Activated T-helper 1 cell treated with anti-CD3 and anti-CD28 coated beads, Interleukin-2, amount 50 U/mL, for 16 hours (primary cell): Measurements from ENCODE around the gene KLHL36.
A peak's percentile ranks its signal among the peaks of the same experiment; 100 is the strongest.
"Not testable (repeated sequence)": the region's sequence is repeated elsewhere in the genome, so short reads cannot be mapped to it uniquely, and the experiment has no call there.

Experiments used
- DNase-seq, 2 donors: peaks; one replicate each; pipeline ENCODE4 v3.0.0-alpha.2; 2020; ENCODE audit warnings: low read depth in 1 of 2, low spot score in 1 of 2

KLHL36 gene

DNA sequence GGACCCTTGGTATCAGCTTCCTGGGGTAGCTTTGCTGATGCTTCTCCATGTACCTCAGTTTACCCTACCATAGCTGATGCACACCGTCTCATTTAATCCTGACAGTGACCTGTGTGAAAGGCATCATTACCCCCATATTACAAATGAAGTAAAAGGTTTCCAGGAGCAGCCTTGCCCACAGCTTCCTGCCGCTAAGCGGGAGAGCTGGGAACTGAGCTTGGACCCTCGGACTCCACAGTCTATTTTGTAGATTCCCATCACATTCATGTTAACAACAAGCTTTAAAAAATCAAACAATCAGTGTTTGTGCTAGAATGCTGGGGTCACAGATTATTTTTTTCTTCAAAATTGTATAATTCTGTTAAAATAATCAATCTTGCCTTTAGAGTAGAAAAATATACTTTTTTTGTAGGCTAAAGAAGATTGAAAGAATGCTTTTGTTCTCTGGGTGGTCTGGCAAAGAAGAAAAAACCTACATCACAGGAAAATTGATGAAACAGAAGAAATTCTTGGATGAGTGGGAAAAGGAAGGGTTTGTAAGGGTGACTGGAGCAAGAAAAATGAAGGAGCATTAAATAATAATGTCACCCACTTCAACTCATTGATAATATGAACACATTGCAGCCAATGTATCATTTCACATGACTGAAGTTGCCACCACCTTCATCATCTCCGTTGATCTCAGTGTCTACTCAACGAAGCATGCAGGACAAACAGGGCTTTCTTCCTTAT is 41.9 kb downstream of the KLHL36 start:
- DNase-seq: no peak

DNA sequence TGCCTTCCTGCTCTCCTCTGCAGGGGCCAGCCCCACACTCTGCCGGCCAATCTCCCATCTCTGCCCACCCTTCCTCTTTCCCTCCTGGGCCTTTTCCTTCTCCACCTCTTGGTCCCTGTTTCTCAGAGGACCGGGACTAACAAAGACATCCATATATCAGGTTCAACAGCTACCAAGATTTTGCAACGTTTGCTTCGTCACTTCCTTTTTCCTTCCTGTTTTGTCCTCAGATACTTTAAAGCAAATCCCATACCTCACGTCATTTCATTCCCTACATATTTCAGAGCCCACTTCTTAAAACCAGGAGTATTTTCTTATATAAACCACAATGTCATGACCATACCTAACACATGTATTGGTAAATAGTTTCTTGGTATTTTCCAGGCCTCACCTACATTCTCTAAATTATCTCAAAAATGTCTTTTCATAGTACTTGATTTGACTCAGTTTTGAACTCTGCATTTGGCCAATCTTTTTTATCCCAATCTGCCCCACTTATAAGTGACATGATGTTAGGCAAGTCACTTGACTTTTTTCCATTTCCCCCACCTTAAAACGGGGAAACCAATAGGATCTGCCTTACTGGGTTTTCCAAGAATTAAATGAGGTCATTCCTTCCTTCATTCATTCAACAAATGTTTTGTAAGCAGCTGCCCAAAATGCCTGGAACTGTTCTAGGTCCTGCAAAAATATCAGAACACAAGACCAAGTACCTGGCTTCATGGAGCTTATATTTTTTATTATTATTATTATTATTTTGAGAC is 44.3 kb downstream of the KLHL36 start:
- DNase-seq: no peak

DNA sequence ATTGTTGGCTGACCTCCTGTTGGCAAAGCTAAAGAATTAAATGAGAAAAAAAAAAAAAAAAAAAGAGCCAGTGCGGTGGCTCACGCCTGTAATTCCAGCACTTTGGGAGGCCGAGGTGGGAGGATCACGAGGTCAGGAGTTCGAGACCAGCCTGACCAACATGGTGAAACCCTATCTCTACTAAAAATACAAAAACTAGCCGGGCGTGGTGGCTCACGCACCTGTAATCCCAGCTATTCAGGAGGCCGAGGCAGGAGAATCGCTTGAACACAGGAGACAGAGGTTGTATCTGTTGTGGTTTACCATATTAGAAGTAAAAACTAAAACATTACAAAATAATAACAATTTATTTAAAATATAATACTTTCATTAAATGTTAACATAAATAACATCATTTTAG is 45.6 kb downstream of the KLHL36 start:
- not testable (repeated sequence) for DNase-seq

DNA sequence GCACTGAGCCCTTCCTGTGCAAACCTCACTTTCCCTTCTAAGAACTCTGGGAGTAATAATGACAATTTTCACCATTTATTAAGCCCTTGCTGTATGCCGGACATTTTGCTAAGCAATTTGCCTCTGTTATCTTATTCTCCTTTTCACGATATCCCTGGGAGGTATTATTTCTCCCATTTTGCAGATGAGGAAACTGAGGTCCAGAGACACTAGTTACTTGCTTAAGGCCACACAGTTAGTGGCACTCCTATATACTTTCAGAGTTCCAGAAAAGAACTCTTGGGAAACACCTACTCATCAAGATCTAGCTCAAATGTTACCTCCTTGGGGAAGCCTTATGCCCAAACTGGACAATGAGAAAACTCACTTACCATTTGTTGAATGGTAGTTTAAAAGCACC is 46.7 kb downstream of the KLHL36 start:
- no peak for DNase-seq

DNA sequence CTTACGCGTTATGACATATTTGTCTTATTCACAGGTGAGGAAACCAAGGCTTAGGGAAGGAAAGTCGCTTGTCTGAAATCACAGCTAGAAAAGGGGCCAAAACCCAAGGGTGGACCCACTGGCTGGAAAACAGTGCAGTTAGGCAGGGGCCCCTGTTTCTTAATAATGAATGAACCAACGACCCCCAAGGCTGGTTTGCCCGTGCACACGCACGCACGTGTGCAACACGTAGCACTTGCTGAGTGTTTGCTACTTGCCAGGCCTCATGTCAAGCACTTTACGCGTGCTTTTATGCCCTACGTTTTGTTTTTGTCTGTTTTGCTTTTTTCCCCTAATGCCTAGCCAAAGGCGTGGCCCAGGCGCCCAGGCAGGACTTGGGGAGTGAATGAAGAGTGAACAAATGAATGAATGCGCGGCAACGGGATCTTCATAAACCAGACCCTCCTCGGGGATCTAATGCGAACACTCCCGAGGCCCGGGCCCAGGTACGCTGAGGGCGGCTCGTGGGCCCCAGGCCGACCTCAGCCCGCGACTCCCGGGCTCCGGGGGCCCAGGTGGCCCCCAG is 50.9 kb downstream of the KLHL36 start:
- DNase-seq: no peak

DNA sequence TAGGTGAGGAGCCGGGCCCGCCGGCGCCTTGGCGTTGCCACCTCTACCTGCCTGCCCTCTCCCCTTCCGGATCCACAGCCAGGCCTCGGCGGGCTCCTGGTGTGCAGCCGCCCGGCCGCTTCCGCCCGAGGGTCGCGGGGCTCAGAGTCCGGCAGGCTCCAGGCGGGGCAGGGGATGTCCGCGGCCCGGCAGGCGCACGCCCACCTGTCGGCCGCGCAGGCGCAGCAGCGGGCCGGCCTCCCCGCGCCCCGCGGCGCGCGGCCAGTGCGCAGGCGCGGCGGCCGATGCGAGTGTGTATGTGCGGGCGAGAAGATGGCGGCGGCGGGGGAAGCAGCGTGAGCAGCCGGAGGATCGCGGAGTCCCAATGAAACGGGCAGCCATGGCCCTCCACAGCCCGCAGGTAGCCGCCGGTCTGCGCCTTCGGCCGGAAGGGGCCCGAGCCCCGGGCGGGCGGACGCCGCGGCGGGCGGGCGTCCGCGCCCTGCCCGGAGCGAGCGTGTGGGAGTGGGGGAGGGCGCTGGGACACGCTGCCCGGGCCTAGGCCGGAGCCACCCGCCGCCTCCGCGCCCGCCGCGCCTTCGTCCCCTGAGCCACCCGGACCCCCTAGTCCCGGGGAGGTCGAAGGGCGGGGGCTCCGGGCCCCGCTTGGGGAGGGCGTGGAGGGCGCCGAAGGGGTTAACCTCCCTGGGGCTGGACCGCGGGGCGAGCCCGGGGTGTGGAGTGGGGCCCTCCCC is 51.6 kb downstream of the KLHL36 start, which contains the start of gene USP10:
Gene USP10, plus strand, starts transcription at position 289 of the 734 bp plus-strand sequence. Its CDS starts 91 bp downstream, at position 380.
- DNase-seq: peak; percentile 59 to 81

DNA sequence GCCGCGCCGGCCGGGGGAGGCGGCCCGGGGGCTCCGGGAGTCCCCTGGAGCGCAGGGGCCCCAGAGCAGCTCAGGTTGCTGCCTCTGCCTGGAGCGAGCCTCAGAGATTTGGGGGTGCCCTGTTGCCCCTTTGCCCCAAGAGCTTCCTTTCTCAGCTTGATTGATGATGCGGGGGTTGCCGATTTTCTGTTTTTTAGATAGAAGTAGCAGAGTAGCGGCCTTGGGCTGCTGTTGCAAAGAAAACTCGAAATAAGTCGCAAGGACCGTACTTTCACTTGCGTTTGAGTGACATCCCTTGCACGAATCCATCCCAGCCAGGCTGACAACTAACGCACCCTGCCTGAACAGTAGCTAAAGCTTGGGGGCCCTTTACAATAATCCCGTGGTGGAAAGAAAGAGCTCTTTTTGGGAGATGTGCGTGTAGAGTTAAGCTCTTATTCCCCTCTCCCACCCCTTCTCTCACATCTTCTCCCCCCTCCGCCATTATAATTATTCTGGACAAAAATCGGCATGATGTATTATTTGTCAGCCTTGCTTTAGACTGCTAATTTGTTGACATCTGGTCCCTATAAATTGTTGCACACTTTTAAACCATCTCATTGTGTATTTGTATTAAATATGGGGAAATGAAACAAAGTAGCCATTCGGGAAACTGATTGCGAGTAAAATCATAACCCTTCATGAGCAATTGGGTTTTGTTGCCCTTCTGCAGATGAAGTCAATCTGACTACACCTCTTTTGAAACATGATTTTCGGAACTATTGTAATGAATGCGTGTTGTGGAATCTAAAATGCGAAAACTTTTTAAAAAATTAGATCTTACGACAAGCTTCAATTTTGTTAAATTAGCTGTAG is 52.4 kb downstream of the KLHL36 start:
- peak; percentile 7 to 20 for DNase-seq

DNA sequence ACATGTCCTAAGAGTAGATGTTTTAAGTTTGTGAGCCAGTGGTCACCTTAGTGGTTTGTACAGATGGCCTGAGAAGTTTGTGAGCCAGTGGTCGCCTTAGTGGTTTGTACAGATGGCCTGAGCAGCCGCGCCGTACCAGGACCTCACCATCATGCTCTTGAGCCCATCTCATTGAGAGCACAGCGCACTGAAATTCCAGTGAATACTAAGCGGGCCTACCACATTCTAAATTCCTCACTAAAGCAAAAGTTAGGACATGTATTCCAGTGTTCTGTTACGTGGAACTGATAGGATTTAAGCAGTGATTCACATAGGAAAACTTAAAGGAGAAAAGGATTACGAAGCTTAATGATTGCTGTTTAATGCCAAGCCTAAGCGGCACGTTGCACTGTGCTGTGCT is 55.4 kb downstream of the KLHL36 start:
- no peak for DNase-seq

DNA sequence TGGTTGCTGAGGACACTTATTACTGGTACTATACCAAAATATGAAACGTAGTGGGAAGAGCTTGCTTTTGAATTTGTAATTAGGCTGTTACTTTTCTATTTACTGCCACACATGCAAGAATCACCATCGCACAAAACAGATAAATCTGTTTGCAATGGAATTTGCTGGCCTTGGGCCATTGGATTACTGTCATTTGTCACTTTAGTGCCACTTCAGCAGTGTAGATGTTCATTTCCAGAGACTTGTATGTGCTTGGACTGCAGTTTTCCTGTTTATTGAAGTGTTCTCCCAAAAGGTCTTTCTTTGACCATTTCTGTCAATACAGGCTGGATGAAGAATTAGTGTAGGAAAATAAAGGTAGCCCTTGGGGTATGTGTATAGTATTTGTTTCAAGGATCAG is 55.9 kb downstream of the KLHL36 start:
- no peak for DNase-seq

DNA sequence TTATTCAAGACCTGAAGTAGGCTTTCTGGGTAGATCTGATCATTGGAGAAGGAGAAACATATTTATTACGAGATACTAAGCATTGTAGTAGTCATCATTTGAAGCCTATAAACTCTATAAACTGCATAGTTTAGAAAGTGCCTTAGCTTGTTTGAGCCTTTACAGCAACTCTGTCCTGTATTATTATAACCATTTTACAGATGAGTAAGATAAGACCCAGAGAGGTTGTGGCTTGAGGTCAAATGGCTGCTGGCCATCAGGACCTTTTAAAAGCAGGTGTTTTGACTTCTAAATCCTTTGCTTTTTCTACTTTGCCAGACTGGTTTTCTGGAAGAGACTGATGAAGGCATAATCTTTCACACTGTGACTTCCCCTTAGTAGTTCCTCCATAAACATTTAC is 58.5 kb downstream of the KLHL36 start:
- DNase-seq: no peak

DNA sequence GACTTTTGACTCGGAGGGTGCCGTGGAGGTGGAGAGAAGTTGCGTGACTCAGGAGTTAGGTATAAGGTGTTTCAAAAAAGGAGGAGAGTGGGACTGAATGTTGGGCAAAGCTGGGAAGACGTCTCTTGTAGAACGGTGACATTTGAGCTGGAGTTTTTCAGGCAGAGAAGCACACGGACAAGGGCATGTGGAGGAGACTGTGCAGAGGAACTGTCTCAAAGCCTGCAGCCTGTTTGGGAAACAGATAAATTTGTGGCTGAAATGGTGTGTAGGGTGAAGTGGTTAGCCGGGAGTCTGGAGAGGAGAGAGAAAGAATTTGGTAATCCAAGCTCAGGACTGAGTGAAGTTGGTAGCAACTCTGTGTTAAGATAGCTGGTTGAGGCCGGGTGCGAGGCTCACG is 61.3 kb downstream of the KLHL36 start:
- DNase-seq: no peak

DNA sequence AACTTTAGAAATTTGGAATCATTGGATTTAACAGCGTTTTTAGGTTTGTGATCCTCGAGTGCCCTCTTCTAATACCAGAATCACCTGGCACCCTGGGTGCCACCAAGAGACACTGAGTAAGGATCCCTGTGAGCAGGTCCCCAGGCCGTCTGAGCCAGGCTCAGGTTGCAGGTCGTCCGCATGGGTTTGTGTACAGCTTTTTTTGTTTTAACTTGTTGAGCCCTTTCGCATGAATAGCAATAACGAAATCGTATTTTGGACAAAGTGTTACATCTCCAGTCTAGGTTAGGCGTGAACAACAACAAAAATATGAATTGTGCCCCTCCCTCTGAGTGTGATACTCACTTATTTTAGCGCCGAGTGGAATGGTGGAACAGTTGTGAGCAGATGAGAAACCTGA is 62.4 kb downstream of the KLHL36 start:
- no peak for DNase-seq
